HepG2 (cell line): ENCODE measurements around the gene E2F1. TPM values are rescaled to one million over a fixed set of nuclear protein-coding genes. Genes with fewer than 3 reads are reported as not detected.
A peak's percentile ranks its signal among the peaks of the same experiment; 100 is the strongest.

Experiments
- ASH2L ChIP-seq: fragments of 300-600, 200-600 bp; sonication (generic); IDR thresholded peaks from 2 replicates; pipeline ENCODE4 v1.7.0; 2017; ENCODE audit warnings: low read depth, mild to moderate bottlenecking, moderate library complexity, mixed read lengths, low read length; ENCODE audit not compliant: insufficient read length
- ATF1 ChIP-seq: IDR thresholded peaks from 2 replicates; pipeline ENCODE4 v1.6.1; 2016; ENCODE audit warnings: mild to moderate bottlenecking, control low read depth
- ATF7 ChIP-seq, 2 experiments: fragments of 450-650 bp in 1 of 2; sonication (generic) in 1 of 2; formaldehyde crosslinking in 1 of 2; IDR thresholded peaks; 2 replicates each; pipeline versions ENCODE4 v1.4.0 to v1.6.1; 2016 to 2020; ENCODE audit warnings: antibody characterized with exemption in 1 of 2, mild to moderate bottlenecking in 1 of 2, missing genetic modification reagents in 1 of 2
- GTF2F1 ChIP-seq: fragments of 150-350 bp; IDR thresholded peaks from 2 replicates; pipeline ENCODE4 v1.6.1; 2014; ENCODE audit warnings: low read length
- GTF3A ChIP-seq: sonication (generic); formaldehyde crosslinking; conservative IDR thresholded peaks from 2 replicates; pipeline ENCODE4 v1.4.0; 2020; ENCODE audit warnings: mild to moderate bottlenecking, missing genetic modification reagents
- KLF9 ChIP-seq: IDR thresholded peaks from 2 replicates; pipeline ENCODE4 v1.6.1; 2016; ENCODE audit warnings: low read depth
- MIER2 ChIP-seq: IDR thresholded peaks from 2 replicates; pipeline ENCODE4 v1.6.1; 2016; ENCODE audit warnings: missing biosample characterization, missing genetic modification reagents
- RARA ChIP-seq: IDR thresholded peaks from 2 replicates; pipeline ENCODE4 v1.6.1; 2016; ENCODE audit warnings: missing genetic modification reagents, missing compliant biosample characterization
- RERE ChIP-seq: IDR thresholded peaks from 2 replicates; pipeline ENCODE4 v1.6.1; 2016; ENCODE audit warnings: low read depth, missing genetic modification reagents, missing compliant biosample characterization
- RFXAP ChIP-seq: sonication (generic); formaldehyde crosslinking; IDR thresholded peaks from 2 replicates; pipeline ENCODE4 v1.4.0; 2020; ENCODE audit warnings: missing genetic modification reagents, borderline replicate concordance
- SOX13 ChIP-seq, 3 experiments: fragments of 450-650 bp in 1 of 3; sonication (generic) in 1 of 3; formaldehyde crosslinking in 1 of 3; IDR thresholded peaks in 2 of 3; conservative IDR thresholded peaks in 1 of 3; 2 replicates each; pipeline versions ENCODE4 v1.5.0 to v1.6.1; 2016 to 2020; ENCODE audit warnings: antibody characterized with exemption in 1 of 3, mild to moderate bottlenecking in 1 of 3, missing compliant biosample characterization in 1 of 3, missing genetic modification reagents in 1 of 3, moderate library complexity in 1 of 3
- TBX3 ChIP-seq: fragments of 450-650 bp; IDR thresholded peaks from 2 replicates; pipeline ENCODE4 v1.6.1; 2017; ENCODE audit warnings: antibody characterized with exemption, mild to moderate bottlenecking, inconsistent platforms, borderline replicate concordance
- ZBTB42 ChIP-seq: sonication (generic); formaldehyde crosslinking; IDR thresholded peaks from 2 replicates; pipeline ENCODE4 v1.5.0; 2020; ENCODE audit warnings: mild to moderate bottlenecking, missing genetic modification reagents
- ZBTB7A ChIP-seq: sonication (generic); formaldehyde crosslinking; IDR thresholded peaks from 2 replicates; pipeline ENCODE4 v1.8.0; 2022; ENCODE audit warnings: mild to moderate bottlenecking, missing genetic modification reagents
- ZNF136 ChIP-seq: sonication (generic); formaldehyde crosslinking; IDR thresholded peaks from 2 replicates; pipeline ENCODE4 v1.8.1; 2022; ENCODE audit warnings: low read depth, mild to moderate bottlenecking, moderate library complexity, missing genetic modification reagents
- ZNF138 ChIP-seq: sonication (generic); formaldehyde crosslinking; IDR thresholded peaks from 2 replicates; pipeline ENCODE4 v1.5.0; 2020; ENCODE audit warnings: mild to moderate bottlenecking, low read depth, missing genetic modification reagents
- ZNF333 ChIP-seq: sonication (generic); formaldehyde crosslinking; IDR thresholded peaks from 2 replicates; pipeline ENCODE4 v1.4.0; 2020; ENCODE audit warnings: mild to moderate bottlenecking, missing genetic modification reagents, borderline replicate concordance
- ZNF75D ChIP-seq: sonication (generic); formaldehyde crosslinking; IDR thresholded peaks from 2 replicates; pipeline ENCODE4 v1.8.1; 2023; ENCODE audit warnings: missing genetic modification reagents, mild to moderate bottlenecking, borderline replicate concordance
- ZNF773 ChIP-seq: sonication (generic); formaldehyde crosslinking; IDR thresholded peaks from 2 replicates; pipeline ENCODE4 v1.4.0; 2020; ENCODE audit warnings: missing genetic modification reagents, borderline replicate concordance
- ZSCAN21 ChIP-seq: sonication (generic); formaldehyde crosslinking; IDR thresholded peaks from 2 replicates; pipeline ENCODE4 v1.8.0; 2022; ENCODE audit warnings: mild to moderate bottlenecking, missing genetic modification reagents, moderate library complexity, borderline replicate concordance
- ZSCAN29 ChIP-seq: sonication (generic); formaldehyde crosslinking; conservative IDR thresholded peaks from 2 replicates; pipeline ENCODE4 v1.4.0; 2020; ENCODE audit warnings: mild to moderate bottlenecking, missing genetic modification reagents
- ZSCAN31 ChIP-seq: sonication (generic); formaldehyde crosslinking; IDR thresholded peaks from 2 replicates; pipeline ENCODE4 v1.5.0; 2020; ENCODE audit warnings: low read depth, mild to moderate bottlenecking, missing genetic modification reagents
- polyA plus RNA-seq, 8 experiments: library from polyadenylated mRNA; depleted of rRNA in 3 of 8; stranded (reverse) in 7 of 8; unstranded in 1 of 8; fragments of >200 nt; fragmentation: Illumina TruSeq in 4 of 8; extraction: Trizol in 4 of 8; gene quantifications; 2 replicates each; pipeline versions ENCODE4 v1.2.1 to v1.2.3, GENCODE V29; 2011 to 2016; ENCODE audit warnings: low read depth in 4 of 8, missing spikeins in 1 of 8, mixed read lengths in 1 of 8; ENCODE audit not compliant: insufficient read depth in 1 of 8
- total RNA-seq, 5 experiments: library from RNA; depleted of rRNA; stranded (reverse); fragments of >200 nt; fragmentation: Illumina TruSeq; extraction: Trizol; gene quantifications; 2 replicates each; pipeline ENCODE4 v1.2.3, GENCODE V29; 2016; ENCODE audit warnings: low read depth in 1 of 5
- TF ChIP-seq, protein P1 (sequence below): sonication (generic); formaldehyde crosslinking; IDR thresholded peaks from 2 replicates; pipeline ENCODE4 v1.8.1; 2023; ENCODE audit warnings: mild to moderate bottlenecking, missing genetic modification reagents

Gene E2F1
- total and polyA plus RNA-seq, 2 of the 13 experiments (the other 11 are each of a cell fraction or from before 2014, with no cell fraction given) = 25.5 to 39.4 TPM

GRCh38 chr20:33663161-33664084 is 22.8 kb downstream of the E2F1 start (continued):
- TF ChIP-seq ZBTB7A (CRISPR knock-in tag) (peak; percentile 55; the same call in 1 of the 2 replicates), ZNF75D (CRISPR knock-in tag) (no peak), ATF7 (IDR thresholded peaks at IDR 0.05) (no peak), ATF7 (CRISPR knock-in tag; IDR thresholded peaks at IDR 0.05) (no peak; the same call in 1 of the 2 replicates), ZNF138 (CRISPR knock-in tag) (no peak; the same call in 1 of the 2 replicates), MIER2 (CRISPR knock-in tag) (no peak), ATF1 (CRISPR knock-in tag) (no peak), SOX13 (IDR thresholded peaks at IDR 0.05) (no peak), SOX13 (CRISPR knock-in tag; conservative IDR thresholded peaks at IDR 0.05 in 1 of 2, IDR thresholded peaks at IDR 0.05 in 1 of 2) (no peak), ZNF136 (CRISPR knock-in tag) (peak; percentile 92), ZSCAN21 (CRISPR knock-in tag) (peak; percentile 93), GTF2F1 (no peak), KLF9 (CRISPR knock-in tag) (no peak), RARA (peak; percentile 13; the same call in 1 of the 2 replicates), ASH2L (peak; percentile 91), TBX3 (no peak), RERE (CRISPR knock-in tag) (no peak), ZSCAN29 (CRISPR knock-in tag) (no peak), ZNF773 (CRISPR knock-in tag) (no peak; the same call in 1 of the 2 replicates), ZNF333 (0 out of 2 replicates have a peak, but pooled peaks have one; percentile 19), GTF3A (CRISPR knock-in tag) (no peak), ZSCAN31 (CRISPR knock-in tag) (peak; percentile 99), RFXAP (CRISPR knock-in tag) (peak; percentile 75; the same call in 1 of the 2 replicates), ZBTB42 (CRISPR knock-in tag) (peak; percentile 93)
- TF ChIP-seq, protein P1, sequence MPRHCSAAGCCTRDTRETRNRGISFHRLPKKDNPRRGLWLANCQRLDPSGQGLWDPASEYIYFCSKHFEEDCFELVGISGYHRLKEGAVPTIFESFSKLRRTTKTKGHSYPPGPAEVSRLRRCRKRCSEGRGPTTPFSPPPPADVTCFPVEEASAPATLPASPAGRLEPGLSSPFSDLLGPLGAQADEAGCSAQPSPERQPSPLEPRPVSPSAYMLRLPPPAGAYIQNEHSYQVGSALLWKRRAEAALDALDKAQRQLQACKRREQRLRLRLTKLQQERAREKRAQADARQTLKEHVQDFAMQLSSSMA (CRISPR knock-in tag) = peak; percentile 92
